Astrocyte of the cerebellum (primary cell): ENCODE results near the gene TMCO4.

ENCODE experiments used
- DNase-seq: peaks from one replicate; pipeline ENCODE4 v3.0.0-alpha.2; 2011; ENCODE audit warnings: low read depth
- H3K4me3 ChIP-seq: 2 replicates; pipeline ENCODE4 v1.5.1; 2011; ENCODE audit warnings: mild to moderate bottlenecking, low read depth, low read length, moderate library complexity
- in situ Hi-C: cut with HindIII; loops from 2 replicates; pipeline ENCODE4 v1.10.0; 2017; ENCODE audit warnings: low sequenced_read_pairs
- TF ChIP-seq, protein P1 (sequence below): IDR thresholded peaks from 2 replicates; pipeline ENCODE4 v1.5.1; 2012; ENCODE audit warnings: low read length, low read depth, moderate library complexity, mild to moderate bottlenecking; ENCODE audit errors: missing control alignments

Gene TMCO4

GRCh38 chr1:19656134-19656779 is 143.5 kb downstream of the TMCO4 start:
- DNase-seq: no peak
- H3K4me3 ChIP-seq: no peak overlapping the region
- in situ Hi-C loops: no loop called here
- TF ChIP-seq, protein P1, sequence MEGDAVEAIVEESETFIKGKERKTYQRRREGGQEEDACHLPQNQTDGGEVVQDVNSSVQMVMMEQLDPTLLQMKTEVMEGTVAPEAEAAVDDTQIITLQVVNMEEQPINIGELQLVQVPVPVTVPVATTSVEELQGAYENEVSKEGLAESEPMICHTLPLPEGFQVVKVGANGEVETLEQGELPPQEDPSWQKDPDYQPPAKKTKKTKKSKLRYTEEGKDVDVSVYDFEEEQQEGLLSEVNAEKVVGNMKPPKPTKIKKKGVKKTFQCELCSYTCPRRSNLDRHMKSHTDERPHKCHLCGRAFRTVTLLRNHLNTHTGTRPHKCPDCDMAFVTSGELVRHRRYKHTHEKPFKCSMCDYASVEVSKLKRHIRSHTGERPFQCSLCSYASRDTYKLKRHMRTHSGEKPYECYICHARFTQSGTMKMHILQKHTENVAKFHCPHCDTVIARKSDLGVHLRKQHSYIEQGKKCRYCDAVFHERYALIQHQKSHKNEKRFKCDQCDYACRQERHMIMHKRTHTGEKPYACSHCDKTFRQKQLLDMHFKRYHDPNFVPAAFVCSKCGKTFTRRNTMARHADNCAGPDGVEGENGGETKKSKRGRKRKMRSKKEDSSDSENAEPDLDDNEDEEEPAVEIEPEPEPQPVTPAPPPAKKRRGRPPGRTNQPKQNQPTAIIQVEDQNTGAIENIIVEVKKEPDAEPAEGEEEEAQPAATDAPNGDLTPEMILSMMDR: no peak

- TF ChIP-seq, protein P1: no peak
- H3K4me3 ChIP-seq: no peak overlapping the region
- in situ Hi-C loops: no loop called here
- no peak for DNase-seq
These were observed 144.0 kb downstream of the TMCO4 start for GRCh38 chr1:19655718-19656080.

- H3K4me3 ChIP-seq: no peak overlapping the region
- TF ChIP-seq, protein P1: no peak
- in situ Hi-C loops: no loop called here
- DNase-seq: no peak
These were observed 144.6 kb downstream of the TMCO4 start for GRCh38 chr1:19654886-19655717.

DNA sequence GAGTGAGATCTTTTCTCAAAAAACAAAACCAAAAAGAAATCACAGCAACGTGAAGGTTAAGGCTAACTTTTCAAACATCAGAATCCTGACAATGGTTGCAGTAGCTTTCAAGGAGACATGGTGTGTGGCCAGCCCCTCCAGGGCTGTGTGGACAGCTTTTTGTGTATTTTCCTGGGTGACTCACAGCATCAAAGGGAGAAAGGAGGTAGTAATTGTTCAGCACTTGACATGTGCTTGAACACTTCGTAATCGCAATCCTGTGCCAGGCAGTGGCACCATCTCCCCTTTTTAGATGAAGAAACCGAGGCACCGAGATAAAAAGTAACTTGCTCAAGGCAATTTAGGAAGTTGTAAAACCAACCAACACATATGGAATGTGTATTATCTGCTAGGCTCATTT is 145.3 kb downstream of the TMCO4 start:
- DNase-seq: no peak
- in situ Hi-C loops: no loop called here
- H3K4me3 ChIP-seq: no peak overlapping the region
- TF ChIP-seq, protein P1: no peak

- TF ChIP-seq, protein P1: peak; percentile 73
- in situ Hi-C loops: no loop called here
- no peak overlapping the region for H3K4me3 ChIP-seq
- no peak for DNase-seq
These were observed 148.5 kb downstream of the TMCO4 start for GRCh38 chr1:19651141-19651737.

- no peak for DNase-seq
- no peak overlapping the region for H3K4me3 ChIP-seq
- in situ Hi-C loops: no loop called here
- TF ChIP-seq, protein P1: no peak
These were observed 149.1 kb downstream of the TMCO4 start for GRCh38 chr1:19650416-19651140.
